HG03095 (cell line): ENCODE results near the gene RPP14.
"Not testable (repeated sequence)": the region's sequence is repeated elsewhere in the genome, so short reads cannot be mapped to it uniquely, and the experiment has no call there.

Source experiments
- ATAC-seq: cut with Tn5 transposase; IDR thresholded peaks from one replicate; pipeline ENCODE4 v1.9.1; 2021; ENCODE audit warnings: moderate library complexity; ENCODE audit not compliant: unreplicated experiment

The RPP14 gene

GRCh38 chr3:58290446-58290845 lies 15.6 kb upstream of the RPP14 start:
- not testable (repeated sequence) for ATAC-seq

GRCh38 chr3:58291671-58292338 lies 14.2 kb upstream of the RPP14 start:
- no peak for ATAC-seq

GRCh38 chr3:58292866-58293265 lies 13.2 kb upstream of the RPP14 start:
- ATAC-seq, result no peak

GRCh38 chr3:58293516-58293915 lies 12.5 kb upstream of the RPP14 start:
- no peak for ATAC-seq

- no peak for ATAC-seq
Observed at GRCh38 chr3:58296269-58296668, 9.8 kb upstream of the RPP14 start.

GRCh38 chr3:58296843-58297242 lies 9.2 kb upstream of the RPP14 start:
- no peak for ATAC-seq

- no peak for ATAC-seq
Observed at GRCh38 chr3:58298190-58298589, 7.9 kb upstream of the RPP14 start.

- ATAC-seq, result no peak
Observed at GRCh38 chr3:58299075-58299474, 7.0 kb upstream of the RPP14 start.

- ATAC-seq, result no peak
Observed at GRCh38 chr3:58299839-58300516, 6.1 kb upstream of the RPP14 start.

- no peak for ATAC-seq
Observed at GRCh38 chr3:58307639-58308215, 1.7 kb downstream of the RPP14 start.

GRCh38 chr3:58308728-58309127 lies 2.7 kb downstream of the RPP14 start:
- ATAC-seq, result no peak

- no peak for ATAC-seq
Observed at GRCh38 chr3:58317811-58318210, 11.8 kb downstream of the RPP14 start.

- ATAC-seq, result no peak
Observed at GRCh38 chr3:58321791-58322190, 15.7 kb downstream of the RPP14 start.

- no peak for ATAC-seq
Observed at GRCh38 chr3:58322793-58323192, 16.7 kb downstream of the RPP14 start.

GRCh38 chr3:58323529-58324390 lies 17.7 kb downstream of the RPP14 start:
- ATAC-seq, result no peak

GRCh38 chr3:58324391-58325390 lies 18.6 kb downstream of the RPP14 start:
- ATAC-seq, result no peak

- ATAC-seq, result no peak
Observed at GRCh38 chr3:58325525-58325992, 19.5 kb downstream of the RPP14 start.

- ATAC-seq, result no peak
Observed at GRCh38 chr3:58326267-58326900, 20.3 kb downstream of the RPP14 start.

GRCh38 chr3:58329150-58329921 lies 23.3 kb downstream of the RPP14 start:
- no peak for ATAC-seq
